ENCODE results near the gene MMEL1. TPM values are rescaled to one million over a fixed set of nuclear protein-coding genes. Genes with fewer than 3 reads are reported as not detected.
A peak's percentile ranks its signal among the peaks of the same experiment; 100 is the strongest.
"Not testable (repeated sequence)": the region's sequence is repeated elsewhere in the genome, so short reads cannot be mapped to it uniquely, and the experiment has no call there.

Gene MMEL1
- total RNA-seq, 1 experiment from 2014 or later, result not detected

GRCh38 chr1:2558861-2559260 is 74.0 kb downstream of the MMEL1 start:
- DNase-seq (ENCODE audit: low read depth), result no peak

- DNase-seq (ENCODE audit: low read depth), result no peak
Measured at GRCh38 chr1:2558420-2558819, 74.4 kb downstream of the MMEL1 start.

GRCh38 chr1:2557482-2558400 is 75.1 kb downstream of the MMEL1 start:
- DNase-seq (ENCODE audit: low read depth), result no peak

DNA sequence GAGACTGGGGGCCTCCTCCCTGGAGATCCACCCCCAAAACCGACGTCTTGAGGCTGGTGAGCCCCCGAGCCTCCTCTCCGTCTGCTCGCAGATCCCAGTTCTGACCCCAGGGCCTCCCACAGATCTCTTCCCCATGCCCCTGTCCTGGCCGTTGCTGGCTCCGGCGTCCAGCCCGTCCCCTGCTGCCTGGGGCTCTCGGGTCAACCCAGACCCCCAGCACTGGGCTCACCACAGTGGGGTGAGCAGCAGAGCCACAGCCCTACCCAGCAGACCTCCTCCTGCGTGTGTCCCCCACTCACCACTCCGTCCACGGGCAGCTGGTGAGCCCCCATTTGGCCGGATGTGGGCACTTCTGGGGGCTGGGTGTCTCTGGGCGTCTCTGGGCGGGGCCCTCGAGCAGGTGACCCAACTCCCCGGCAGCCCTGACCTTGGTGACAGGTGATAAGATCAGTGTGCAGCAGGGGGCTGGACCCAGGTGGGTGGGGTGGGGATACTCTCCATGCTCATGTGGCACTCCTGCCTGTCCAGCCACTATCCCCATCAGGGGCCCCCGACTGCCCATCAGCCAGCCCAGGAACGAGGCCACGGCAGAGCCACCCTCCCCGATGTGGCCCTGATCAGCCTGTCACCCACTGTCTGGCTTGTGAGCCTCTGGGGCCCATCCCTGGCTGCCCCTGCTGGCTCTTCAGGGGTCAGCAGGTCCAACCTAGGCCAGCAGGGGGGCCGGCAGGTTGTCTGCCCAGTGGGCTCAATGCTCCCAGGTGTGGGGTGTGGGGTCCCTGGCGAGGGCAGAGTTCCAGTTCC is 75.9 kb downstream of the MMEL1 start:
- peak; percentile 35 for DNase-seq (ENCODE audit: low read depth)

DNA sequence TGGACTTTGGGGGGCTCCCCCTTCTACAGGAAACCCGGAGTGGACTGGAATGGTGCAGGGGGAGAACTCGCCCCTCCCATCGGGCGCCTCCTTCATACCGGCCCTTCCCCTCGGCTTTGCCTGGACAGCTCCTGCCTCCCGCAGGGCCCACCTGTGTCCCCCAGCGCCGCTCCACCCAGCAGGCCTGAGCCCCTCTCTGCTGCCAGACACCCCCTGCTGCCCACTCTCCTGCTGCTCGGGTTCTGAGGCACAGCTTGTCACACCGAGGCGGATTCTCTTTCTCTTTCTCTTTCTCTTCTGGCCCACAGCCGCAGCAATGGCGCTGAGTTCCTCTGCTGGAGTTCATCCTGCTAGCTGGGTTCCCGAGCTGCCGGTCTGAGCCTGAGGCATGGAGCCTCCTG is 76.5 kb downstream of the MMEL1 start, which contains the start of gene TNFRSF14:
Gene TNFRSF14, plus strand, starts transcription at position 95 of the 401 bp plus-strand sequence. Its CDS starts 294 bp downstream, at position 389.
- DNase-seq (ENCODE audit: low read depth), result peak; percentile 81

DNA sequence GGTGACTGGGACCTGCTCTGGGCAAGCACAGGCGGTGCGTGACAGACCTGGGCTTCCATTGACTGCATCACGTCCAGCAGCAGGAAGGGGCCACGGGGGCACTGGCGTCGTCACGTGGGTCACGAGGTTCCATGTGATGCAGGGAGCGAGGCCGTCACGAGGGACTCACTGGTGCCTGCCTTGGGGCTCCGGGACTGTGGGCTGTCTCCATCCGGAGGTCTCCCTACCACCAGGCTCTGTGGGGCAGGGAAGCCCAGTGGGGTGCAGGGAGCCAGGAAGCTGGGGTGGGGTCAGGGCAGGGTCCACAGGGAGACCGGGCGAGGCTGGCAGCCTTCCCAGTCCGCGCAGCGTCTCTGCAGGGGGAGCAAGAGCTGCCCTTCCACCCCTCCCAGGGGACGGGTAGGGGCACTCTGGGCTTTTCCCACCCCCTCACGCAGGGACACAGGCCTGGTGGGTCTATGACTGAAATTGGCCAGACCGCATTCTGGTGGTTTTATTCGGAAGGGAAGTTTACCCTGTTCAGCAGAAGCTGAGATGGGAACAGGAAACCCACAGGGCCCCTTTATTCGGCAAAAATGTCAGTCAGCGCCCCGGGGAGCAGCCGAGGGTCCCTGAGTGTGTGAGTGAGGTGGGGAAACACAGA is 77.1 kb downstream of the MMEL1 start:
- DNase-seq (ENCODE audit: low read depth), result peak; percentile 56

DNA sequence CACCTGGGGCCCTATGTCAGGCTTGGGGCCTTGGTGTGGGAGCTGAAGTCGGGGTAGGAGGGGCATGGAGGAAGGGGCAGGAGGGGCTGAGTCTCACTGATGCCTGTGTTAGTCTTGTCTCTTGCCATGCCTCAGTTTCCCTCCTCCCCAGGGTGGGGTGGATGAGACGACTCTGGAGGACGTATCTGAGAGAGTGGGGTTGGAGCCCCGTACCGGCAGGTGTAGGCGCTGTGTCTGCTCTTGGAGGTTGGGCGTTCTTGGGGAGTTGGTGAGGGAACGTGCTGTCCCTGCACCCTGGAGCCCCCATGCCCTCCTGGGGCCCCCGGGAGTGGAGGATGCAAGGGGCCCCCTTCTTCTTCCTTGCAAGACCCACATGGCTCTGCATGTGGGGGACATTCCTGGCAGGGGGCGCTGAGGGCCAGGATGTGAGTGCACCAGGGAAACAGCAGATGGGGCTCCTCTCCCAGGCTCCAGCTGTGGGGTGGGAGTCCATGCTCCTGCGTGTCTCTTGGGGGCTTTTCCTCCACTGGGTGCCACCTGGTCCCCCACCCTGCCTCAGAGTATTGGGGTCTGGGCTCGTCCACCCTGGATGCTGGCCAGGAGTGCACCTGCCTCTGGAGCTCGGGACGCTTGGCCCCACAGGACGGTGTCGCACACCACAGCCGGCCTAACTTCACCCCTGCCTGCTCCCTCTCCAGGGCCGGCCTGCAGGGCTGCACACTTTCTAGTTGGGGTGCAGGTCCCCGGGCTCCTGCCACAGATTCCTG is 78.0 kb downstream of the MMEL1 start:
- DNase-seq (ENCODE audit: low read depth), result peak; percentile 45

- no peak for DNase-seq (ENCODE audit: low read depth)
Measured at GRCh38 chr1:2553871-2554620, 78.8 kb downstream of the MMEL1 start.

- DNase-seq (ENCODE audit: low read depth), result not testable (repeated sequence)
Measured at GRCh38 chr1:2553076-2553475, 79.7 kb downstream of the MMEL1 start.

DNA sequence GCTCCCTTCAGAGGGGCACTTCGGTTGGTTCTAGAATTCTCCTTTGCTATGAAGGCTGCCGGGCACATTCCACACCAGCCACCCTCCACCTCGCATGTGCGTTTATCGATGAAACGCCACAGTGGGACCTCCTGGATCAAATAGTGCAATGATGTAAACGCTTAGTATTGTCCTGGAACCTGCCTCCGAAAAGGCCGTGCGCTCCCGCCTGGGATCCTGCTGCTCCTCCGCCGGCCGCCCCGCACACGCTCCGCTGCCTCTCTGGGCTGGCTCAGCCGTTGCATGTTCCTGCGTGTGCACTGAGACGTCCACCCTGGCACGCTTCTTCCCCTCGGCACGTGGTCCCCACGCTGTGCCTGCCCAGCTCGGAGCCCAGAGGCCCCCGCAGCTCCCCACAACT is 80.6 kb downstream of the MMEL1 start:
- no peak for DNase-seq (ENCODE audit: low read depth)

GRCh38 chr1:2551544-2551943 is 81.3 kb downstream of the MMEL1 start:
- not testable (repeated sequence) for DNase-seq (ENCODE audit: low read depth)

GRCh38 chr1:2550309-2550861 is 82.4 kb downstream of the MMEL1 start:
- not testable (repeated sequence) for DNase-seq (ENCODE audit: low read depth)

DNA sequence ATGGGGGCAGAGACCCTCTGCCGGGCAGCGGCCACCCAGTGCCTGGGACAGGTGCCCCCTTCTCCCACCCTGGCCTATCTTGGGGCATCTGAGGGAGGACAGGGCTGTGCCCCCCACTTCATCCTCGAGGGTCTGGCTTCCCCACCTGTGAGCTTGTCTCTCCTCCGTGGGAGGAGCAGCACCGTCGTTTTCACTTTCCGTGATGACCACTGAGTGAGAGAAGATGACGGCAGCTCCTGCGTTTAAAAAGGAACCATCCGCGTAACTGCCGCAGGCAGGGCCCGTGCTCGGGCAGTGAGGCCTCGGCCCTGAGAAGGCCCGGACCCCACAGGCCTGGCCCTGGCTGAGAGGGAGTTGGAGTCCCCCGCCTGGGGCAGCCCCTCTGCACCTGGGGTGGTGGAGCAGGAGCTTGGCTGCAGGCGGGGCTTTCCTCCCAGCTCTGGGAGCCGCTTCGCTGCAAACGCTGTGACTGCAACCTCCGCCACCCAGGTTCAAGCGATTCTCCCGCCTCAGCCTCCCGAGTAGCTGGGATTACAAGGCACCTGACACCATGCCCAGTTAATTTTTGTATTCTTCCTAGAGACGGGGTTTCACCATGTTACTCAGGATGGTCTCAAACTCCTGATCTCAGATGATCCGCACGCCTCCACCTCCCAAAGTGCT is 83.3 kb downstream of the MMEL1 start:
- DNase-seq (ENCODE audit: low read depth), result not testable (repeated sequence)

- DNase-seq (ENCODE audit: low read depth), result peak; percentile 83
Measured at GRCh38 chr1:2548068-2548589, 84.7 kb downstream of the MMEL1 start.

DNA sequence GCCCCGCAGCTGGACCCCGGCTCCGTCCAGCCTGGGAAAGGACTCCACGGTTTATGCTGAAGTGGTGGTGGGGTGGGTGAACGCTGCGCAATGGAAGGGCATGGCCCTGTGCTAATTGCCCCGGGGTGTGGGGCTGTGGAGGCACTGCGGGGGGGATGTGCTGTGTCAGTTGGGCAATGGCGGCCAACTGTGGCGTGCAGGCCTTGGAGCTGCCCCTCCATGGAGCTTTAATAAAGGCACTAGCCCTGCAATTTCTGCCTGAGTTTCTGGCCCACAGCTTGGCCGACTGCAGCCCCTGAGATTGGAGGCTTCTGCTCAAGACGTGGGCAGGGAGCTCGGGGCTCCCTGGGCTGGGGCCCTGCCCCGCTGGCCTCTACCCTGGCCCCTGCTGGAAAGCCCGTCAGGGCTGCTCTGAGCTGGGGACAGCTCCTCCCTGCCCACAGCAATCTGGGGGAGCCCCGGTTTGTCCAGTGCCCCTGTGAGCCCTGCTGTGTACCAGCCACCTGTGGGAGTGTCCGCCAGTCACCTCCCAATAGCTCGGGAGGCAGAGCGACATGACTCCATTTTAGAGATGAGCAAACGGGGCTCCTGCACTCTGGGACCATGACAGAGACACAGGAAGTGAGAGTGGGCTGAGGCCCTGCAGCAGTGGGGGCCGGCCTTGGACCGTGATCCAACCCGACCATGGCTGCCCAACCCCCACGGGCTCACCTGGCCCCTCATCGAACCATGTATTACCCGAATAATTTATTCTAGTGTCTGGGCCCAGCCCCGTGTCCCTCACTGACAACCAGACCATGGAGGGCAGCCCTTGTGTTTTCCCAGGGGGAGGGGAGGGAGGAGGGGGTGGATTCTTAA is 85.4 kb downstream of the MMEL1 start:
- no peak for DNase-seq (ENCODE audit: low read depth)

DNA sequence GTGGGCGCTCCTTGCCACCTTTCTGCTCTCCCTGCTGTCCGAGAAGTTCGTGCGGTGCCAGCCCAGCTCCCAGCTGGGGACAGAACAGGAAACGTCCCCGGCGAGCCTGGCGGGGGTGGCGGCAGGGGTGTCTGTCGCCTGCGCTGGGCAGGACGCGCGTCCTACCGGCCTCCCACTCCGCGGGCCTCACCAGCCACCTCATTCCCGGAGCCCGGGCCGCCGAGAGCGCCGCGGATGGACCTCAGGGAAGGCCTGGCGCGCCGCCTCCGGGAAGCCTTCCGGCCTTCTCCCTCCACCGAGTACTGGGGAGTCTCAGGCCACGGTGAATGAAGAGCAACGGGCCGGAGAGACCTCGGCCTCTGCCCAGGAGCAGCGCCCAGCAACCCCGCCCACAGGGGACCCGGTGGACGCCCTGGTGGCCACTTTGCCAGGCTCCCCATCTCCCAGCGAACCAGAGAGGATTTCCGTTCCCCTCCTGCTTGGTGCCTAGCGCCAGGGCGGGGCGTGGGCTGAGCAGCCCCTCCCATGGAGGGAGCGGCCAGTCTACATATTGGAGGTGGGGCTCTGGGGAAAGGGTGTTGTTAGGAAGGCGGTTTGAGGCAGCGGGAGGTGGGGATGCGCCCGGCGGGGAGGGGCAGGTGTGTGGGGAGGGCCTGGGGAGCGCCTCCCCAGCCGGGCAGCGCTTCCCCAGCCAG is 86.2 kb downstream of the MMEL1 start:
- peak; percentile 94 for DNase-seq (ENCODE audit: low read depth)

DNA sequence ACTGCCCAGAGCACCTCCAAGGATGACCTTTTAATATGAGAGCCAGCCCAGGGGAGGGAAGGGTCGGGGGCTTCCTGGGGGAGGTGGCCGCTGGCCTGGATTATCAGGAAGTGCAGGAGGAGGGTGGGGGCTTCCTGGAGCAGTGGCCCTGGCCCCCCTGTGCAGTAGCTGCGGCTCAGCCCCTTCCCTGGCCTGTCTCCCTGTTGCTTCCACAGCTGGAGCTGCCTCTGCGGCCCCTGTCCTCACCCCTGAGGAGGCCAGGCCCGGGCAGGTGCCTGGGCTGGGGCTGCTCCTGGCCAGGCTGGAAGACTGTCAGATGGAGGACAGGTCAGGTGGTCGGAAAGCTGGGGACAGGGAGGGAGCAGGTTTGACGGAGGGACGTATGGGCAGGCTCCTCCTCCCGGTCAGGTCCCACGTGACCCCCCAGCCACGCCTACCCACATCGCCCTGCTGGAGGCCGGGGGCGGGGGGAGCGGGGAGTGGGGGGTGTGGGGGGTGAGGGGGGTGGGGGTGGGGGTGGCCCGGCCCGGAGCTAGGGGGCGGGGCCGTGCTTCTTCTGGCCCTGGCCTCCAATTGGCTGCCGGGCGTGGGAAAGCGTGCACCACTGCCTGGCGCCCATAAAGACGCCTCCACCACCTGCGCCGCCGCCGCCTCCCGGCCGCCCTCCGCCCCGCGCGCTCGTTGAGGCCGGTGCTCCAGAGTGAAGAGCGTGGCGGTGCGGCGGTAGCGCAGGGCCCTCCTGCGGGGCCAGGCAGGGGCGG is 86.9 kb downstream of the MMEL1 start:
- DNase-seq (ENCODE audit: low read depth), result peak; percentile 88

Data from Daoy (cell line).